IMR-90 (cell line): Measurements from ENCODE around the gene ARHGEF6. TPM values are rescaled to one million over a fixed set of nuclear protein-coding genes. Genes with fewer than 3 reads are reported as not detected.

ENCODE experiments used
- ATAC-seq: fragments of 200-7000 bp; cut with Tn5 transposase; 2 replicates; pipeline ENCODE4 v1.9.1; 2020; ENCODE audit warnings: low read depth, mild to moderate bottlenecking, moderate library complexity
- BruUV-seq: library from RNA; stranded (reverse); fragments of 400-500 nt; replicated peaks from 2 replicates; lab custom pipeline; 2021; lab: Mats Ljungman, UMichigan
- CTCF ChIA-PET: fragments of 300-600 bp; formaldehyde crosslinking; extraction: SDS; loops from one replicate; lab custom pipeline; 2021; ENCODE audit warnings: antibody characterized with exemption; lab: Yijun Ruan, JAX
- POLR2A ChIA-PET: fragments of 300-600 bp; sonication (Branson Sonifier 250); formaldehyde crosslinking; loops from one replicate; lab custom pipeline; 2022; ENCODE audit warnings: antibody characterized with exemption; ENCODE audit not compliant: unreplicated experiment; lab: Charles Lee
- DNase-seq: peaks from one replicate; pipeline ENCODE4 v3.0.0; 2013
- H2AFZ ChIP-seq: replicated peaks from 2 replicates; pipeline ENCODE3; 2013; ENCODE audit warnings: low read length, mild to moderate bottlenecking; ENCODE audit not compliant: poor library complexity
- H2AK5ac ChIP-seq: 2 replicates; pipeline ENCODE4 v1.6.1; 2013; ENCODE audit warnings: low read depth, low read length, inconsistent platforms
- H2AK9ac ChIP-seq: replicated peaks from 2 replicates; pipeline ENCODE3; 2013; ENCODE audit warnings: mild to moderate bottlenecking, low read depth, low read length, moderate library complexity; ENCODE audit not compliant: poor library complexity
- H2BK120ac ChIP-seq: 2 replicates; pipeline ENCODE4 v1.6.1; 2013; ENCODE audit warnings: low read depth, low read length, inconsistent platforms
- H2BK15ac ChIP-seq: 3 replicates; pipeline ENCODE4 v1.6.1; 2013; ENCODE audit warnings: low read depth, low read length, inconsistent platforms
- H2BK20ac ChIP-seq: 2 replicates; pipeline ENCODE4 v1.6.1; 2013; ENCODE audit warnings: low read depth, mild to moderate bottlenecking, inconsistent platforms, low read length, moderate library complexity
- H2BK5ac ChIP-seq: 2 replicates; pipeline ENCODE4 v1.6.1; 2013; ENCODE audit warnings: mild to moderate bottlenecking, low read depth, low read length, inconsistent platforms; ENCODE audit not compliant: poor library complexity, severe bottlenecking
- H3K14ac ChIP-seq: replicated peaks from 2 replicates; pipeline ENCODE4 v1.6.1; 2013; ENCODE audit warnings: low read depth, low read length, inconsistent platforms
- H3K18ac ChIP-seq: 2 replicates; pipeline ENCODE4 v1.6.1; 2013; ENCODE audit warnings: low read depth, low read length, control low read depth
- H3K23ac ChIP-seq: 2 replicates; pipeline ENCODE4 v1.6.1; 2013; ENCODE audit warnings: low read depth, low read length, inconsistent platforms
- H3K27ac ChIP-seq: 2 replicates; pipeline ENCODE4 v1.5.1; 2013; ENCODE audit warnings: mild to moderate bottlenecking, control low read depth, low read length; ENCODE audit not compliant: insufficient read depth
- H3K27me3 ChIP-seq: 2 replicates; pipeline ENCODE4 v1.6.1; 2013; ENCODE audit warnings: low read length; ENCODE audit not compliant: control insufficient read depth, insufficient read depth
- H3K36me3 ChIP-seq: 2 replicates; pipeline ENCODE4 v1.6.1; 2013; ENCODE audit warnings: low read length, mixed read lengths; ENCODE audit not compliant: control insufficient read depth, insufficient read depth
- H3K4ac ChIP-seq: 2 replicates; pipeline ENCODE4 v1.6.1; 2013; ENCODE audit warnings: low read depth, low read length, inconsistent platforms
- H3K4me1 ChIP-seq: 2 replicates; pipeline ENCODE4 v1.6.1; 2013; ENCODE audit warnings: low read length, mixed read lengths; ENCODE audit not compliant: control insufficient read depth, insufficient read depth
- H3K4me2 ChIP-seq: 2 replicates; pipeline ENCODE4 v1.6.1; 2013; ENCODE audit warnings: low read depth, mild to moderate bottlenecking, control low read depth, low read length, moderate library complexity
- H3K4me3 ChIP-seq: 2 replicates; pipeline ENCODE4 v1.5.1; 2013; ENCODE audit warnings: low read depth, mild to moderate bottlenecking, control low read depth, low read length, moderate library complexity; ENCODE audit not compliant: insufficient read depth
- H3K56ac ChIP-seq: 2 replicates; pipeline ENCODE4 v1.6.1; 2013; ENCODE audit warnings: low read length, inconsistent platforms; ENCODE audit not compliant: insufficient read depth; ENCODE audit errors: extremely low read depth
- H3K79me1 ChIP-seq, 2 experiments: 2 replicates each; pipeline ENCODE4 v1.6.1; 2013; ENCODE audit warnings: low read length in 2 of 2, inconsistent platforms in 1 of 2, low read depth in 1 of 2
- H3K9ac ChIP-seq: 2 replicates; pipeline ENCODE4 v1.6.1; 2013; ENCODE audit warnings: low read depth, low read length, control low read depth
- H3K9me1 ChIP-seq: 2 replicates; pipeline ENCODE4 v1.6.1; 2013; ENCODE audit warnings: low read length, inconsistent platforms; ENCODE audit not compliant: insufficient read depth
- H3K9me3 ChIP-seq: 2 replicates; pipeline ENCODE4 v1.6.1; 2013; ENCODE audit warnings: low read length; ENCODE audit not compliant: control insufficient read depth, insufficient read depth
- H4K20me1 ChIP-seq: 2 replicates; pipeline ENCODE4 v1.6.1; 2013; ENCODE audit warnings: low read length, inconsistent platforms; ENCODE audit not compliant: insufficient read depth
- H4K5ac ChIP-seq: 2 replicates; pipeline ENCODE4 v1.6.1; 2013; ENCODE audit warnings: mild to moderate bottlenecking, low read depth, low read length, control low read depth
- H4K8ac ChIP-seq, 2 experiments: 2 replicates each; pipeline ENCODE4 v1.6.1; 2013; ENCODE audit warnings: low read depth in 2 of 2, low read length in 2 of 2, control low read depth in 1 of 2, inconsistent platforms in 1 of 2
- H4K91ac ChIP-seq: 2 replicates; pipeline ENCODE4 v1.6.1; 2013; ENCODE audit warnings: low read depth, low read length, inconsistent platforms; ENCODE audit not compliant: insufficient read depth
- BHLHE40 ChIP-seq: fragments of 150-350 bp; IDR thresholded peaks from 2 replicates; pipeline ENCODE4 v1.6.1; 2016; ENCODE audit warnings: mild to moderate bottlenecking, low read depth, low read length
- CEBPB ChIP-seq: IDR thresholded peaks from 2 replicates; pipeline ENCODE4 v1.6.1; 2012; ENCODE audit warnings: low read depth, low read length, improper control_type of control experiment
- CHD1 ChIP-seq: IDR thresholded peaks from 2 replicates; pipeline ENCODE4 v1.6.1; 2012; ENCODE audit warnings: low read depth, low read length, improper control_type of control experiment
- ELK1 ChIP-seq: fragments of 150-350 bp; IDR thresholded peaks from 2 replicates; pipeline ENCODE4 v1.6.1; 2016; ENCODE audit warnings: low read depth, mild to moderate bottlenecking, low read length, moderate library complexity, borderline replicate concordance
- FOS ChIP-seq: fragments of 150-350 bp; IDR thresholded peaks from 2 replicates; pipeline ENCODE4 v1.6.1; 2016; ENCODE audit warnings: low read depth, low read length
- MAFK ChIP-seq: IDR thresholded peaks from 2 replicates; pipeline ENCODE4 v1.6.1; 2012; ENCODE audit warnings: low read depth, low read length, improper control_type of control experiment
- MAZ ChIP-seq: IDR thresholded peaks from 2 replicates; pipeline ENCODE4 v1.6.1; 2012; ENCODE audit warnings: low read depth, mild to moderate bottlenecking, low read length, improper control_type of control experiment, moderate library complexity, borderline replicate concordance
- MXI1 ChIP-seq: IDR thresholded peaks from 2 replicates; pipeline ENCODE4 v1.6.1; 2012; ENCODE audit warnings: low read depth, mild to moderate bottlenecking, low read length, moderate library complexity, borderline replicate concordance
- NFE2L2 ChIP-seq: fragments of 150-350 bp; IDR thresholded peaks from 2 replicates; pipeline ENCODE4 v1.6.1; 2016; ENCODE audit warnings: low read depth, mild to moderate bottlenecking, low read length
- POLR2A ChIP-seq: IDR thresholded peaks from 2 replicates; pipeline ENCODE4 v1.6.1; 2012; ENCODE audit warnings: mild to moderate bottlenecking, low read depth, low read length
- RAD21 ChIP-seq: IDR thresholded peaks from 2 replicates; pipeline ENCODE4 v1.6.1; 2012; ENCODE audit warnings: low read length, improper control_type of control experiment
- RCOR1 ChIP-seq: IDR thresholded peaks from 2 replicates; pipeline ENCODE4 v1.6.1; 2012; ENCODE audit warnings: mild to moderate bottlenecking, low read length, improper control_type of control experiment; ENCODE audit not compliant: insufficient replicate concordance
- RFX5 ChIP-seq: IDR thresholded peaks from 2 replicates; pipeline ENCODE4 v1.8.0; 2012; ENCODE audit warnings: low read depth, mild to moderate bottlenecking, low read length, moderate library complexity
- SMC3 ChIP-seq: fragments of 150-350 bp; IDR thresholded peaks from 2 replicates; pipeline ENCODE4 v1.6.1; 2016; ENCODE audit warnings: low read depth, mild to moderate bottlenecking, antibody characterized with exemption, low read length, moderate library complexity
- USF2 ChIP-seq: fragments of 150-350 bp; IDR thresholded peaks from 2 replicates; pipeline ENCODE4 v1.6.1; 2017; ENCODE audit warnings: mild to moderate bottlenecking, antibody characterized with exemption, low read length, low read depth
- WGBS, 2 experiments: methylation state at CpG; one replicate each; pipeline versions ENCODE4 v1.1.5 to v1.1.7; 2013; ENCODE audit warnings: missing lambda C conversion rate in 2 of 2; ENCODE audit not compliant: insufficient read length in 1 of 2; ENCODE audit errors: extremely low coverage in 2 of 2; 5-methylcytosine and 5-hydroxymethylcytosine counted together
- dilution Hi-C: fragments of 300-500 bp; cut with HindIII; formaldehyde crosslinking; loops from one replicate; pipeline ENCODE4 v1.14.3; 2018; ENCODE audit warnings: low sequenced_read_pairs; ENCODE audit not compliant: unreplicated experiment
- in situ Hi-C: fragments of 300-500 bp; cut with MboI; formaldehyde crosslinking; loops from 3 replicates; pipeline ENCODE4 v1.14.3; 2019; ENCODE audit warnings: low sequenced_read_pairs, inconsistent platforms, mixed read lengths
- intact Hi-C: fragments of 100-400 bp; cut with micrococcal nuclease; formaldehyde crosslinking; loops from 2 replicates; pipeline ENCODE4 v1.10.0; 2022
- polyA plus RNA-seq, 3 experiments: library from polyadenylated mRNA; depleted of rRNA; stranded (reverse); fragments of >200 nt; gene quantifications; 2 replicates each; pipeline ENCODE4 v1.2.3, GENCODE V29; 2012; ENCODE audit warnings: low replicate concordance in 1 of 3
- total RNA-seq: library from RNA; depleted of rRNA; stranded (reverse); fragments of >200 nt; gene quantifications from 2 replicates; pipeline ENCODE4 v1.2.3, GENCODE V29; 2012
- TF ChIP-seq, protein P1 (sequence below): conservative IDR thresholded peaks from 2 replicates; pipeline ENCODE4 v1.5.1; 2012; ENCODE audit warnings: mild to moderate bottlenecking, low read depth, low read length, improper control_type of control experiment

Gene ARHGEF6
- total and polyA plus RNA-seq, 2 of the 4 experiments (the other 2 are of a cell fraction) = 2.1 to 2.7 TPM

GRCh38 chrX:136828830-136829229, 48.1 kb upstream of the ARHGEF6 start:
- Histone ChIP-seq H3K56ac (no peak overlapping the region), H3K18ac (no peak overlapping the region), H4K5ac (no peak overlapping the region), H3K79me1 (no peaks in the 10 kb centered on the region), H3K27ac (no peak overlapping the region), H3K9ac (no peak overlapping the region), H3K23ac (no peak overlapping the region), H4K91ac (no peak overlapping the region), H3K9me3 (no peaks in the 10 kb centered on the region), H3K27me3 (no peaks in the 10 kb centered on the region), H2BK5ac (no peak overlapping the region), H4K20me1 (no peaks in the 10 kb centered on the region), H4K8ac (no peak overlapping the region), H3K4me1 (peaks cover 4% of the 10 kb centered on the region; the same call in 1 of the 2 replicates), H3K4me2 (no peak overlapping the region), H2AK5ac (no peak overlapping the region), H3K36me3 (no peaks in the 10 kb centered on the region), H2AK9ac (no peak overlapping the region), H2BK15ac (no peak overlapping the region), H3K4ac (no peak overlapping the region), H2AFZ (no peak overlapping the region), H2BK120ac (no peak overlapping the region), H3K4me3 (no peak overlapping the region), H3K9me1 (no peaks in the 10 kb centered on the region), H3K14ac (no peak overlapping the region), H2BK20ac (no peak overlapping the region)
- TF ChIP-seq CEBPB (no peak), NFE2L2 (no peak), SMC3 (no peak), MXI1 (no peak), MAZ (no peak), USF2 (no peak), CHD1 (no peak), RAD21 (no peak), RFX5 (no peak), ELK1 (no peak), MAFK (no peak), RCOR1 (no peak), POLR2A (no peak), BHLHE40 (no peak), FOS (no peak)
- TF ChIP-seq, protein P1, sequence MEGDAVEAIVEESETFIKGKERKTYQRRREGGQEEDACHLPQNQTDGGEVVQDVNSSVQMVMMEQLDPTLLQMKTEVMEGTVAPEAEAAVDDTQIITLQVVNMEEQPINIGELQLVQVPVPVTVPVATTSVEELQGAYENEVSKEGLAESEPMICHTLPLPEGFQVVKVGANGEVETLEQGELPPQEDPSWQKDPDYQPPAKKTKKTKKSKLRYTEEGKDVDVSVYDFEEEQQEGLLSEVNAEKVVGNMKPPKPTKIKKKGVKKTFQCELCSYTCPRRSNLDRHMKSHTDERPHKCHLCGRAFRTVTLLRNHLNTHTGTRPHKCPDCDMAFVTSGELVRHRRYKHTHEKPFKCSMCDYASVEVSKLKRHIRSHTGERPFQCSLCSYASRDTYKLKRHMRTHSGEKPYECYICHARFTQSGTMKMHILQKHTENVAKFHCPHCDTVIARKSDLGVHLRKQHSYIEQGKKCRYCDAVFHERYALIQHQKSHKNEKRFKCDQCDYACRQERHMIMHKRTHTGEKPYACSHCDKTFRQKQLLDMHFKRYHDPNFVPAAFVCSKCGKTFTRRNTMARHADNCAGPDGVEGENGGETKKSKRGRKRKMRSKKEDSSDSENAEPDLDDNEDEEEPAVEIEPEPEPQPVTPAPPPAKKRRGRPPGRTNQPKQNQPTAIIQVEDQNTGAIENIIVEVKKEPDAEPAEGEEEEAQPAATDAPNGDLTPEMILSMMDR = no peak
- WGBS, 2 experiments = no CpG with 5 or more reads among the region's 1 CpG
- POLR2A ChIA-PET = no interaction called here
- DNase-seq (no peak), ATAC-seq (no peak)
- no TSS peak for BruUV-seq
- in situ Hi-C loops = no loop called here
- intact Hi-C loops = no loop called here
- CTCF ChIA-PET = no interaction called here
- dilution Hi-C loops = no loop called here
